HepG2 (cell line): Measurements from ENCODE around the gene TTC23. TPM values are rescaled to one million over a fixed set of nuclear protein-coding genes. Genes with fewer than 3 reads are reported as not detected.

Experiments
- BRD4 ChIP-seq: sonication (generic); formaldehyde crosslinking; IDR thresholded peaks from 2 replicates; pipeline ENCODE4 v1.4.0; 2020; ENCODE audit warnings: missing genetic modification reagents
- CEBPG ChIP-seq: IDR thresholded peaks from 2 replicates; pipeline ENCODE4 v1.6.1; 2016
- CHCHD3 ChIP-seq: sonication (generic); formaldehyde crosslinking; IDR thresholded peaks from 2 replicates; pipeline ENCODE4 v1.8.0; 2022; ENCODE audit warnings: mild to moderate bottlenecking, missing genetic modification reagents, moderate library complexity
- ESRRA ChIP-seq: sonication (generic); formaldehyde crosslinking; IDR thresholded peaks from 2 replicates; pipeline ENCODE4 v1.5.1; 2020; ENCODE audit warnings: mild to moderate bottlenecking, low read depth, missing genetic modification reagents
- GFI1 ChIP-seq: sonication (generic); formaldehyde crosslinking; IDR thresholded peaks from 2 replicates; pipeline ENCODE4 v1.5.0; 2020; ENCODE audit warnings: missing genetic modification reagents, mild to moderate bottlenecking, borderline replicate concordance
- HIVEP1 ChIP-seq: sonication (generic); formaldehyde crosslinking; IDR thresholded peaks from 2 replicates; pipeline ENCODE4 v1.4.0; 2020; ENCODE audit warnings: mild to moderate bottlenecking, missing genetic modification reagents
- IKZF1 ChIP-seq: fragments of 450-650 bp; IDR thresholded peaks from 2 replicates; pipeline ENCODE4 v1.7.1; 2016
- IRF1 ChIP-seq: sonication (generic); formaldehyde crosslinking; IDR thresholded peaks from 2 replicates; pipeline ENCODE4 v1.4.0; 2020; ENCODE audit warnings: low read depth, mild to moderate bottlenecking, missing genetic modification reagents
- KLF11 ChIP-seq: IDR thresholded peaks from 2 replicates; pipeline ENCODE4 v1.6.1; 2016; ENCODE audit warnings: missing compliant biosample characterization
- NFIC ChIP-seq: IDR thresholded peaks from 2 replicates; pipeline ENCODE4 v1.6.1; 2012; ENCODE audit warnings: mild to moderate bottlenecking, low read length, inconsistent platforms
- PRMT3 ChIP-seq: sonication (generic); formaldehyde crosslinking; IDR thresholded peaks from 2 replicates; pipeline ENCODE4 v1.8.1; 2022; ENCODE audit warnings: low read depth, mild to moderate bottlenecking, moderate library complexity, missing genetic modification reagents, borderline replicate concordance
- RBFOX2 ChIP-seq: fragments of 200-400 bp; formaldehyde crosslinking; IDR thresholded peaks from 2 replicates; pipeline ENCODE4 v1.6.1; 2017; ENCODE audit warnings: low read depth, mild to moderate bottlenecking, low read length
- SAFB2 ChIP-seq: sonication (generic); formaldehyde crosslinking; IDR thresholded peaks from 2 replicates; pipeline ENCODE4 v1.5.1; 2020; ENCODE audit warnings: missing genetic modification reagents, low read depth, mild to moderate bottlenecking, borderline replicate concordance
- SALL2 ChIP-seq: sonication (generic); formaldehyde crosslinking; IDR thresholded peaks from 2 replicates; pipeline ENCODE4 v1.8.1; 2023; ENCODE audit warnings: mild to moderate bottlenecking, missing genetic modification reagents, inconsistent platforms
- SIN3B ChIP-seq: fragments of 150-350 bp; IDR thresholded peaks from 2 replicates; pipeline ENCODE4 v1.6.1; 2014; ENCODE audit warnings: low read length
- SIX4 ChIP-seq: sonication (generic); formaldehyde crosslinking; IDR thresholded peaks from 2 replicates; pipeline ENCODE4 v1.4.0; 2020; ENCODE audit warnings: missing genetic modification reagents
- SRSF9 ChIP-seq: fragments of 200-400 bp; formaldehyde crosslinking; IDR thresholded peaks from 2 replicates; pipeline ENCODE4 v1.6.1; 2018; ENCODE audit warnings: borderline replicate concordance, mild to moderate bottlenecking, low read depth, low read length; ENCODE audit not compliant: insufficient read depth, poor library complexity, severe bottlenecking
- TARDBP ChIP-seq: sonication (generic); formaldehyde crosslinking; IDR thresholded peaks from 2 replicates; pipeline ENCODE4 v1.8.0; 2022; ENCODE audit warnings: mild to moderate bottlenecking, missing genetic modification reagents
- TGIF2 ChIP-seq: IDR thresholded peaks from 2 replicates; pipeline ENCODE4 v1.6.1; 2016; ENCODE audit warnings: control low read depth, missing compliant biosample characterization
- XBP1 ChIP-seq: sonication (generic); formaldehyde crosslinking; IDR thresholded peaks from 2 replicates; pipeline ENCODE4 v1.5.0; 2020; ENCODE audit warnings: missing genetic modification reagents
- ZBTB46 ChIP-seq: sonication (generic); formaldehyde crosslinking; IDR thresholded peaks from 2 replicates; pipeline ENCODE4 v1.4.0; 2020; ENCODE audit warnings: mild to moderate bottlenecking, missing genetic modification reagents, borderline replicate concordance
- ZMAT5 ChIP-seq: sonication (generic); formaldehyde crosslinking; IDR thresholded peaks from 2 replicates; pipeline ENCODE4 v1.5.0; 2020; ENCODE audit warnings: mild to moderate bottlenecking, low read depth, missing genetic modification reagents, borderline replicate concordance
- ZNF138 ChIP-seq: sonication (generic); formaldehyde crosslinking; IDR thresholded peaks from 2 replicates; pipeline ENCODE4 v1.5.0; 2020; ENCODE audit warnings: mild to moderate bottlenecking, low read depth, missing genetic modification reagents
- ZNF432 ChIP-seq: sonication (generic); formaldehyde crosslinking; IDR thresholded peaks from 2 replicates; pipeline ENCODE4 v1.5.0; 2020; ENCODE audit warnings: missing genetic modification reagents, mild to moderate bottlenecking, borderline replicate concordance
- ZNF776 ChIP-seq: sonication (generic); formaldehyde crosslinking; IDR thresholded peaks from 2 replicates; pipeline ENCODE4 v1.4.0; 2020; ENCODE audit warnings: mild to moderate bottlenecking, missing genetic modification reagents
- ZNF850 ChIP-seq: sonication (generic); formaldehyde crosslinking; conservative IDR thresholded peaks from 2 replicates; pipeline ENCODE4 v1.9.0; 2021; ENCODE audit warnings: mild to moderate bottlenecking, missing genetic modification reagents
- polyA plus RNA-seq, 8 experiments: library from polyadenylated mRNA; depleted of rRNA in 3 of 8; stranded (reverse) in 7 of 8; unstranded in 1 of 8; fragments of >200 nt; fragmentation: Illumina TruSeq in 4 of 8; extraction: Trizol in 4 of 8; gene quantifications; 2 replicates each; pipeline versions ENCODE4 v1.2.1 to v1.2.3, GENCODE V29; 2011 to 2016; ENCODE audit warnings: low read depth in 4 of 8, missing spikeins in 1 of 8, mixed read lengths in 1 of 8; ENCODE audit not compliant: insufficient read depth in 1 of 8
- total RNA-seq, 5 experiments: library from RNA; depleted of rRNA; stranded (reverse); fragments of >200 nt; fragmentation: Illumina TruSeq; extraction: Trizol; gene quantifications; 2 replicates each; pipeline ENCODE4 v1.2.3, GENCODE V29; 2016; ENCODE audit warnings: low read depth in 1 of 5
- TF ChIP-seq, protein P1 (sequence below): IDR thresholded peaks from 2 replicates; pipeline ENCODE4 v1.6.1; 2016; ENCODE audit warnings: mild to moderate bottlenecking

Gene TTC23
- total and polyA plus RNA-seq, 2 of the 13 experiments (the other 11 are each of a cell fraction or from before 2014, with no cell fraction given), result 1.6 to 11.7 TPM

GRCh38 chr15:99250857-99251841 lies 1.8 kb upstream of the TTC23 start, which contains the start of gene LRRC28 (continued):
- TF ChIP-seq ZBTB46 (CRISPR knock-in tag) (no peak), KLF11 (CRISPR knock-in tag) (no peak; the same call in 1 of the 2 replicates), ZNF432 (no peak), ZNF138 (CRISPR knock-in tag) (no peak), SRSF9 (no peak), TGIF2 (CRISPR knock-in tag) (0 out of 2 replicates have a peak, but pooled peaks have one; percentile 62), ZNF850 (CRISPR knock-in tag) (no peak), SIN3B (0 out of 2 replicates have a peak, but pooled peaks have one; percentile 2), HIVEP1 (CRISPR knock-in tag) (no peak), IRF1 (CRISPR knock-in tag) (no peak; the same call in 1 of the 2 replicates), PRMT3 (CRISPR knock-in tag) (no peak), TARDBP (CRISPR knock-in tag) (peak; percentile 58; the same call in 1 of the 2 replicates), XBP1 (CRISPR knock-in tag) (no peak), ZMAT5 (CRISPR knock-in tag) (no peak), GFI1 (peak; percentile 33; the same call in 1 of the 2 replicates), SALL2 (CRISPR knock-in tag) (0 out of 2 replicates have a peak, but pooled peaks have one; percentile 5), ESRRA (CRISPR knock-in tag) (no peak), RBFOX2 (peak; percentile 75), SAFB2 (CRISPR knock-in tag) (peak; percentile 42; the same call in 1 of the 2 replicates), SIX4 (CRISPR knock-in tag) (no peak), CEBPG (CRISPR knock-in tag) (no peak), NFIC (no peak), BRD4 (no peak), CHCHD3 (CRISPR knock-in tag) (no peak), ZNF776 (CRISPR knock-in tag) (no peak), IKZF1 (no peak)
- TF ChIP-seq, protein P1, sequence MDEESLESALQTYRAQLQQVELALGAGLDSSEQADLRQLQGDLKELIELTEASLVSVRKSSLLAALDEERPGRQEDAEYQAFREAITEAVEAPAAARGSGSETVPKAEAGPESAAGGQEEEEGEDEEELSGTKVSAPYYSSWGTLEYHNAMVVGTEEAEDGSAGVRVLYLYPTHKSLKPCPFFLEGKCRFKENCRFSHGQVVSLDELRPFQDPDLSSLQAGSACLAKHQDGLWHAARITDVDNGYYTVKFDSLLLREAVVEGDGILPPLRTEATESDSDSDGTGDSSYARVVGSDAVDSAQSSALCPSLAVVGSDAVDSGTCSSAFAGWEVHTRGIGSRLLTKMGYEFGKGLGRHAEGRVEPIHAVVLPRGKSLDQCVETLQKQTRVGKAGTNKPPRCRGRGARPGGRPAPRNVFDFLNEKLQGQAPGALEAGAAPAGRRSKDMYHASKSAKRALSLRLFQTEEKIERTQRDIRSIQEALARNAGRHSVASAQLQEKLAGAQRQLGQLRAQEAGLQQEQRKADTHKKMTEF, result peak; percentile 75; the same call in 1 of the 2 replicates
